Tibial nerve (tissue), 4 donors: ENCODE measurements around the gene IGFN1.

Experiments
- EP300 ChIP-seq, 2 donors: sonication (generic); formaldehyde crosslinking; IDR thresholded peaks; one replicate each; pipeline ENCODE4 v1.6.1; 2017; ENCODE audit warnings: antibody characterized with exemption in 2 of 2, mild to moderate bottlenecking in 1 of 2
- POLR2A ChIP-seq, 2 donors: fragments of 450-650 bp; IDR thresholded peaks; one replicate each; pipeline ENCODE4 v1.6.1; 2017; ENCODE audit warnings: antibody characterized with exemption in 2 of 2, mild to moderate bottlenecking in 2 of 2, moderate library complexity in 2 of 2
- TF ChIP-seq, protein P1 (sequence below), 5 experiments: fragments of 200-600 bp in 3 of 5; fragments of 450-650 bp in 2 of 5; sonication (generic) in 3 of 5; IDR thresholded peaks; one replicate each; pipeline ENCODE4 v1.5.1; 2016 to 2019; ENCODE audit warnings: antibody characterized with exemption in 5 of 5, mild to moderate bottlenecking in 3 of 5, moderate library complexity in 2 of 5

DNA sequence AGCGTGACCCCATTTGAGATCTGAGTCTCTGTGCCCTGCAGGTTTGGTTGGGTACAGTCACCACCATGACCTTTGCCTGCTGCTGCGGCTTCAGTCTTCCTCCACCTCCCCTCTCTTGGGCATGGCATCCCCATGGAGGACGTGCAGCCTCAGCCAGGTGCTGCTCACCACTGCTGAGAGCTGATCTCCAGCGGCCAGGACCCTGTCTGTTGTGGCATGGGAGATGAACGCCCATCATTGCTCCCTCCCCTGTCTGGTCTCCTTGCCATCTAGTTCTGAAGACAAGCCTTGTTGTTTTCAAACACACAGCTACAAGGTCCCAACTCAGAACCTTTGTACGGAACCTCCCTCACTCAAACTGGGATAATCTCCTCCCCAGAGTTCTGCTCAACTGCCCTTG lies 73.4 kb downstream of the IGFN1 start:
- no peak for TF ChIP-seq POLR2A (IDR thresholded peaks at IDR 0.05)
- TF ChIP-seq, protein P1, sequence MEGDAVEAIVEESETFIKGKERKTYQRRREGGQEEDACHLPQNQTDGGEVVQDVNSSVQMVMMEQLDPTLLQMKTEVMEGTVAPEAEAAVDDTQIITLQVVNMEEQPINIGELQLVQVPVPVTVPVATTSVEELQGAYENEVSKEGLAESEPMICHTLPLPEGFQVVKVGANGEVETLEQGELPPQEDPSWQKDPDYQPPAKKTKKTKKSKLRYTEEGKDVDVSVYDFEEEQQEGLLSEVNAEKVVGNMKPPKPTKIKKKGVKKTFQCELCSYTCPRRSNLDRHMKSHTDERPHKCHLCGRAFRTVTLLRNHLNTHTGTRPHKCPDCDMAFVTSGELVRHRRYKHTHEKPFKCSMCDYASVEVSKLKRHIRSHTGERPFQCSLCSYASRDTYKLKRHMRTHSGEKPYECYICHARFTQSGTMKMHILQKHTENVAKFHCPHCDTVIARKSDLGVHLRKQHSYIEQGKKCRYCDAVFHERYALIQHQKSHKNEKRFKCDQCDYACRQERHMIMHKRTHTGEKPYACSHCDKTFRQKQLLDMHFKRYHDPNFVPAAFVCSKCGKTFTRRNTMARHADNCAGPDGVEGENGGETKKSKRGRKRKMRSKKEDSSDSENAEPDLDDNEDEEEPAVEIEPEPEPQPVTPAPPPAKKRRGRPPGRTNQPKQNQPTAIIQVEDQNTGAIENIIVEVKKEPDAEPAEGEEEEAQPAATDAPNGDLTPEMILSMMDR (IDR thresholded peaks at IDR 0.05): no peak
- no peak for TF ChIP-seq EP300 (IDR thresholded peaks at IDR 0.05)
